NT2/D1 (cell line): ENCODE results near the gene CXCL8.

Experiments
- DNase-seq: peaks from one replicate; pipeline ENCODE4 v3.0.0-alpha.2; 2011; ENCODE audit warnings: low read depth, low spot score
- H3K27me3 ChIP-seq: 2 replicates; pipeline ENCODE4 v1.6.0; 2011; ENCODE audit warnings: mild to moderate bottlenecking; ENCODE audit not compliant: insufficient read length, insufficient read depth
- H3K36me3 ChIP-seq: 2 replicates; pipeline ENCODE4 v1.6.1; 2011; ENCODE audit warnings: mild to moderate bottlenecking, low read length, mixed read lengths; ENCODE audit not compliant: insufficient read depth, insufficient read length
- H3K4me1 ChIP-seq: 2 replicates; pipeline ENCODE4 v1.5.1; 2011; ENCODE audit not compliant: insufficient read depth, insufficient read length
- H3K4me3 ChIP-seq: 2 replicates; pipeline ENCODE4 v1.5.1; 2011; ENCODE audit warnings: low read depth; ENCODE audit not compliant: insufficient read length
- H3K9ac ChIP-seq: 2 replicates; pipeline ENCODE4 v1.6.0; 2011; ENCODE audit warnings: low read depth; ENCODE audit not compliant: insufficient read length
- H3K9me3 ChIP-seq: 2 replicates; pipeline ENCODE4 v1.5.1; 2011; ENCODE audit warnings: mild to moderate bottlenecking, low read length; ENCODE audit not compliant: insufficient read depth
- SUZ12 ChIP-seq: IDR thresholded peaks from 2 replicates; pipeline ENCODE4 v1.6.1; 2011; ENCODE audit not compliant: insufficient read length, insufficient read depth; ENCODE audit errors: extremely low read depth
- YY1 ChIP-seq: IDR thresholded peaks from 2 replicates; pipeline ENCODE4 v1.6.1; 2011; ENCODE audit not compliant: insufficient read length, insufficient read depth
- ZNF274 ChIP-seq: IDR thresholded peaks from 2 replicates; pipeline ENCODE4 v1.6.1; 2011; ENCODE audit warnings: mild to moderate bottlenecking, low read depth, low read length

The CXCL8 gene

DNA sequence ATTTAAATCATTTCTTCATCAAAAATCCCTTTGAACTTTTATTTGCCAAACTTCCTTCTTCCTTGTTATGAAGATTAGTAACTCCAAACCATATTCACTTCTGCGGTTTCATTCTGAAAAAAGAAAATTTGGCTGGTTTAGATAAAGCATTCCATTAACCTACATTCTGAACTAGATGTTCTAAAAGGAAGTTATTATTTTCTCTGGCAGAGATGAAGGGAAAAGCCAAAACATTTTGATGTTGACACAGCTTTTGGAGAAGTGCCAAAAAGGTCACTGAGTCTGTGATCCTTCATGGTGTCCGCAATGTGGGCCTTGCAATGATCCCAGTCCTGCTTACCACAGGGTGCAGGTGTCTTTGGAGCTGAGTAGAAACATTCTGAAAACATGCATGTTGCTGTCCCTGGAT lies 36.0 kb downstream of the CXCL8 start:
- Histone ChIP-seq H3K9me3 (no peaks in the 10 kb centered on the region), H3K27me3 (no peaks in the 10 kb centered on the region), H3K9ac (no peak overlapping the region), H3K36me3 (no peaks in the 10 kb centered on the region), H3K4me3 (no peak overlapping the region), H3K4me1 (no peaks in the 10 kb centered on the region)
- no peak for TF ChIP-seq YY1
- TF ChIP-seq SUZ12 = no peak
- TF ChIP-seq ZNF274 = no peak
- DNase-seq = no peak

DNA sequence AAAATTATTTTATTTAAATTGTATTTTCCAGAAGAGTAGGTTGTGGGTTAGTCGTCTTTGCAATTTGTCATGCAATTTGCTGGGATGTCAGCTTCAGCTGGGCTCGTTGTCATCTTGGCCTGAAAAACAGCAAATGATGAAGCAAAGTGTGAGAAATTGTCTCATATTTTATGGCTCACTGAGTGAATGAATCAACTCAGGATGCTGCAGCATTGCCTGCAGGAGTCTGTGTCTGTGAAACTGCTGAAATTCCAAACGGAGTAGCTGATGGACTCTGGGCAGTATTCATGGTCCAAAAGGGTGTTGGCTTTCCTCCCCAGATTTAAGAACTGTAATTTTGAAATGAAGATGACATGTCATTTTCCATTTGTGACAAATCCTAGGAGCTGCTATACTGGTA lies 37.2 kb downstream of the CXCL8 start:
- no peaks in the 10 kb centered on the region for H3K9me3 ChIP-seq
- no peaks in the 10 kb centered on the region for H3K27me3 ChIP-seq
- no peak overlapping the region for H3K4me3 ChIP-seq
- H3K36me3 ChIP-seq = no peaks in the 10 kb centered on the region
- no peak for TF ChIP-seq ZNF274
- no peak for TF ChIP-seq YY1
- TF ChIP-seq SUZ12 = no peak
- H3K4me1 ChIP-seq = no peaks in the 10 kb centered on the region
- no peak for DNase-seq
- no peak overlapping the region for H3K9ac ChIP-seq

DNA sequence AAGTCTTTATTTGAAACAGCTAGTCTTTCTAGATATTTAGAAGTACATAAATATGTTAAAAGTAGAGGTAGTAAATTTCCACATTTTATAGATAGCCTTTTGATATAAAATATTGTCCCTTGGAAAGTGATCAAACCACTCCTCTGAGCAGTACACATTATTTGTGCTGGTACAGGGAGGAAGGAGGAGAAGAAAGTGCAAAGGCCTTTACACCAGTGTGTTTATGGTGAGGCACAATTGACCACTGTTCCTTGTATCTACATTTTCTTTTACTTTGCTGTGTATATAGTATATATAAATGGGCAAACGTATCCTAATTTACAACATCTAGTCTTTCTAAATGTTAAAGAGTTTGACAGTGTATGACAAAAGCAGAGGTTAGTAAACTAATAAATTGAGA lies 39.9 kb downstream of the CXCL8 start:
- Histone ChIP-seq H3K9me3 (no peaks in the 10 kb centered on the region), H3K36me3 (no peaks in the 10 kb centered on the region), H3K9ac (no peak overlapping the region), H3K27me3 (no peaks in the 10 kb centered on the region), H3K4me3 (no peak overlapping the region), H3K4me1 (no peaks in the 10 kb centered on the region)
- DNase-seq = no peak
- TF ChIP-seq YY1 (no peak), ZNF274 (no peak), SUZ12 (no peak)

DNA sequence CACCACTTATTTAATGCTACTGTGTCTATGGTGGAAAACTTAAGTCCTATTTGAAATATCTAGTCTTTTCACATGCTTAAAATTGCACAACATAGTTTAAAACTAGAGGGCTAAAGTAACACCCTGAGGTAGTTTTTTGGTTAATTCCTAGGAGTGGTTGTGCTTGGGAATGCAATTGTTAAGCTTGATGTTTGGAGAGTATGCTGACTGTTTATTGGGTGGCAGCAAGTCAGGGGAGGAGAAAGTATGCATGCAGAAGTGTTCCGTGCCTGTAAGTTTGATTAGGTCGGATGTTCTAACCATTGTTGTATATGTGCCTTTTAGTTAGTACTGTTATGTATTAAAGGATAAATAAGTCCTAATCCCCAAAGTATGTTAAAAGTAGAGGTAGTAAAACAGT lies 40.5 kb downstream of the CXCL8 start:
- Histone ChIP-seq H3K4me1 (no peaks in the 10 kb centered on the region), H3K27me3 (no peaks in the 10 kb centered on the region), H3K9me3 (no peaks in the 10 kb centered on the region), H3K4me3 (no peak overlapping the region), H3K36me3 (no peaks in the 10 kb centered on the region), H3K9ac (no peak overlapping the region)
- DNase-seq = no peak
- TF ChIP-seq SUZ12 (no peak), YY1 (no peak), ZNF274 (no peak)

DNA sequence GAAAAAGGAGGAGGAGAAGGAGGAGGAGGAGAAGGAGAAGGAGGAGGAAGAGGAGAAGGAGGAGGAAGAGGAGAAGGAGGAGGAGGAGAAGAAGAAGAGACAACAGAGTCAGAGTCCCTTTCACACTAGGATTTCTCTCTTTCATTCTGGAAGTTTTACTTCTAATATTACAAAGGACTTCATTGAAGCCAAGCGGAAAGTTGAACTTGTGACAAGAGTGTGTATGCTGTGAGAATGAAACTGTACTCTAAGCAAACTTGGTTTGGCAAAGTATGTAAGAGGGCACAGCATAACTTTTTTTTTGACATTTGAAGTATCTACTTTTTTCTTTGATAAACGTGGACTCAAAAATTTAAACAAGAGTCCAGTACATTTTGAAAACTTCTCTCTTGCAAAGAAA lies 48.0 kb downstream of the CXCL8 start:
- Histone ChIP-seq H3K4me3 (no peak overlapping the region), H3K36me3 (no peaks in the 10 kb centered on the region), H3K9me3 (no peaks in the 10 kb centered on the region), H3K27me3 (peaks cover 5% of the 10 kb centered on the region), H3K4me1 (no peaks in the 10 kb centered on the region), H3K9ac (no peak overlapping the region)
- DNase-seq = no peak
- TF ChIP-seq YY1 (no peak), SUZ12 (no peak), ZNF274 (no peak)
